ENCODE measurements around the gene PARD6A. TPM values are rescaled to one million over a fixed set of nuclear protein-coding genes. Genes with fewer than 3 reads are reported as not detected.
"Not testable (repeated sequence)": the region's sequence is repeated elsewhere in the genome, so short reads cannot be mapped to it uniquely, and the experiment has no call there.

Gene PARD6A
- total and polyA plus RNA-seq, 2 experiments from 2014 or later, result 0.71 to 1.1 TPM

DNA sequence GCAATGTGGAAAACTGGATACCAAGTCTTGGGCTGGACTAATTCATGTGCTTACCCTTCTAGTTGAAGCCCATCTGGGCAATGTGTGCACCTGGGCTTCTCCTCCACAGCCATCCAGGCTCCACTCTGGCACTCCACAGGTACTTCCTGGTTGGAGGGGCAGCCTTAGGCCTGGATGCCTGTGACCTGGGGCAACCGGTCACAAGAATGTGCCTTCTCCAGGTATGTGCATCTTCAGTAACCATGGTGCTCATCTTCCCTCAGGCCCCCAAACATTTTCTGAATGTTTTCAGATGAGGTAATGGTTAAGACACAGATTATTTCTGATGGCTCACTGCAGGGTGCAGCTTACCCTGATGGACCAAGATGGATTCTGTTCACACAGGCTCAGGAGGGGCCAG, 17.0 kb downstream of the PARD6A start:
- Histone ChIP-seq H3K9me3 (ENCODE audit: low read depth) (no peaks in the 10 kb centered on the region), H3K27ac (no peak overlapping the region), H3K27me3 (peaks cover 96% of the 10 kb centered on the region), H3K36me3 (no peaks in the 10 kb centered on the region), H3K4me3 (no peak overlapping the region), H3K4me1 (ENCODE audit: low read depth) (no peaks in the 10 kb centered on the region)
- TF ChIP-seq CTCF (IDR thresholded peaks at IDR 0.05; ENCODE audit: low read depth, low read length), result no peak
- no peak for DNase-seq (ENCODE audit: low read depth in 1 of 2, low spot score in 1 of 2)

DNA sequence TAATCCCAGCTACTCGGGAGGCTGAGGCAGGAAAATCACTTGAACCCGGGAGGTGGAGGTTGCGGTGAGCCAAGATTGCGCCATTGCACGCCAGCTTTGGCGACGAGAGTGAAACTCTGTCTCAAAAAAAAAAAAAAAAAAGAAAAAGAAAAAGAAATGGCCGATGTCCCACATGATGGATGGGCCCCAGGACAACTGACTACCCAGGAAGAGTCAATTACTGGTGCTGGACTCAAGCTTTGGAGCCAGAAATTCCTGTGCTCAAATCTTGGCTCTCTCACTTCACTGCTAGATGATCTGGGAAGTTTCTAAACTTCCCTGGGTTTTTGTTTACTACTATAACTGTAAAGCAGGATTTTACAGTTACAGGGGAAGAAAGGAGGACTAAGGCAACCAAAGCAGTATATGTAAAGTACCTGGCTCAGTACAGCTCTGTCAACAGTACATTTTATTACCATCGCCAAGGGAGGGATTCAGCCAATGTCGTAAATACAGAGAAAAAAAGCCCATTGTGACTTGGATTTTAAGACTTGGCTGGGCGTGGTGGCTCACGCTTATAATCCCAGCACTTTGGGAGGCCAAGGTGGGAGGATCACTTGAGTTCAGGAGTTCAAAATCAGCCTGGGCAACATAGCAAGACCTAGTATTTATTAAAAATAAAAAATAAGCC, 17.7 kb downstream of the PARD6A start:
- Histone ChIP-seq H3K27ac (no peak overlapping the region), H3K4me3 (no peak overlapping the region), H3K27me3 (peaks cover 97% of the 10 kb centered on the region), H3K9me3 (ENCODE audit: low read depth) (no peaks in the 10 kb centered on the region), H3K4me1 (ENCODE audit: low read depth) (no peaks in the 10 kb centered on the region), H3K36me3 (no peaks in the 10 kb centered on the region)
- no peak for TF ChIP-seq CTCF (IDR thresholded peaks at IDR 0.05; ENCODE audit: low read depth, low read length)
- DNase-seq (ENCODE audit: low read depth in 1 of 2, low spot score in 1 of 2), result no peak

GRCh38 chr16:67679935-67680897, 19.5 kb downstream of the PARD6A start:
- H3K9me3 ChIP-seq (ENCODE audit: low read depth), result no peaks in the 10 kb centered on the region
- no peaks in the 10 kb centered on the region for H3K36me3 ChIP-seq
- no peak overlapping the region for H3K4me3 ChIP-seq
- no peak for DNase-seq (ENCODE audit: low read depth in 1 of 2, low spot score in 1 of 2)
- no peak overlapping the region for H3K27ac ChIP-seq
- no peak for TF ChIP-seq CTCF (IDR thresholded peaks at IDR 0.05; ENCODE audit: low read depth, low read length)
- H3K27me3 ChIP-seq, result peaks cover 96% of the 10 kb centered on the region
- H3K4me1 ChIP-seq (ENCODE audit: low read depth), result no peaks in the 10 kb centered on the region

DNA sequence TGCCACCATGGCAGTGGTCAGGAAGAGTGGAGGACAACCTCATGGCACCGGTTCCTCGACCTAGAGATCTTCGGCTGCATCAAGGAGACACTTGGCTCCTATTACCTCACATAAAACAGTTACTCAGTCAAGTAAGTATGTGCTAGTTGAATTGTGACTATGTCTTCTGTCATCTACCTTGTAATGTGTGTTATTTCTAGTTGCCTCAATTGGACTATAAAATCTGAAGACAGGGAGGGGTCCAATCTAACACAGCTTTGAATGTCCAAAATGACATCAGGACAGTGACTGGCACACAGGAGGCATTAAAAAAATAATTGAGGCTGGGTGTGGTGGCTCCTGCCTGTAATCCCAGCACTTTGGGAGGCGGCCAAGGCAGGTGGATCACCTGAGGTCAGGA, 23.0 kb downstream of the PARD6A start:
- no peak overlapping the region for H3K27ac ChIP-seq
- TF ChIP-seq CTCF (IDR thresholded peaks at IDR 0.05; ENCODE audit: low read depth, low read length), result no peak
- DNase-seq (ENCODE audit: low read depth in 1 of 2, low spot score in 1 of 2), result no peak
- H3K4me3 ChIP-seq, result no peak overlapping the region
- no peaks in the 10 kb centered on the region for H3K4me1 ChIP-seq (ENCODE audit: low read depth)
- peaks cover 88% of the 10 kb centered on the region for H3K27me3 ChIP-seq
- no peaks in the 10 kb centered on the region for H3K36me3 ChIP-seq
- no peaks in the 10 kb centered on the region for H3K9me3 ChIP-seq (ENCODE audit: low read depth)

GRCh38 chr16:67685388-67686112, 24.8 kb downstream of the PARD6A start:
- Histone ChIP-seq H3K4me1 (ENCODE audit: low read depth) (no peaks in the 10 kb centered on the region), H3K9me3 (ENCODE audit: low read depth) (no peaks in the 10 kb centered on the region), H3K27me3 (peaks cover 89% of the 10 kb centered on the region), H3K27ac (no peak overlapping the region), H3K36me3 (no peaks in the 10 kb centered on the region), H3K4me3 (no peak overlapping the region)
- DNase-seq (ENCODE audit: low read depth in 1 of 2, low spot score in 1 of 2), result no peak
- no peak for TF ChIP-seq CTCF (IDR thresholded peaks at IDR 0.05; ENCODE audit: low read depth, low read length)

DNA sequence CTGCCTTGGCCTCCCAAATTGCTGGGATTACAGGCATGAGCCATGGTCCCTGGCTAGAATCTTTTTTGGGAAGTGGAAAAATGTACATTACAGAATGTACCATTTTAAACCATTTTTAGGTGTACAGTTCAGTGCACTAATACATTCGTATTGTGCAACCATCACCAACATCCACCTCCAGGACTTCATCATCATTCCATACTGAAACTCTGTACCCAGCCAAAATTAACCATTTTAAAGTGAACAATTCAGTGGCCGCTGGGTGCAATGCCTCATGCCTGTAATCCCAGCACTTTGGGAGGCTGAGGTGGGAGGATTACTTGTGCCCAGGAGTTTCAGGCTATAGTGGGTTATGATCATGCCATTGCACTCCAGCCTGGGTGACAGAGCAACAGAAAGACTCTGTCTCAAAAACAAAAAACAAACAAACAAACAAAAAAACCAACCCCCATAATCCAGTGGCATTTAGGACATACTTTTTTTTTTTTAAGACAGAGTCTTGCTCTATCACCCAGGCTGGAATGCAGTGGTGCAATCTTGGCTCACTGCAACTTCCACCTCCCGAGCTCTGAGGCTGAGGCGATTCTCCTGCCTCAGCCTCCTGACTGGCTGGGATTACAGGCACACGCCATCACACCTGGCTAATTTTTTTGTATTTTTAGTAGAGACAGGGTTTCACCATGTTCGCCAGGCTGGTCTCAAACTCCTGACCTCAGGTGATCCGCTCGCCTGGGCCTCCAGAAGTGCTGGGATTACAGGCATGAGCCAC, 32.9 kb downstream of the PARD6A start:
- H3K4me1 ChIP-seq (ENCODE audit: low read depth); H3K27ac ChIP-seq; H3K4me3 ChIP-seq: not testable (repeated sequence)

More for the DNA sequence above, 32.9 kb downstream of the PARD6A start:
- DNase-seq (ENCODE audit: low read depth in 1 of 2, low spot score in 1 of 2), result peak in 1 of 2 donors; percentile 10
- not testable (repeated sequence) for H3K9me3 ChIP-seq (ENCODE audit: low read depth); H3K36me3 ChIP-seq
- H3K27me3 ChIP-seq, result peaks cover 98% of the 10 kb centered on the region

Measured in cardiac muscle cell (in vitro differentiated cells and primary cell).